GM10248 (cell line): ENCODE measurements around the gene MYL12A.
"Not testable (repeated sequence)": the region's sequence is repeated elsewhere in the genome, so short reads cannot be mapped to it uniquely, and the experiment has no call there.

Experiments
- CTCF ChIA-PET: fragments of 300-600 bp; sonication (Branson Sonifier 250); formaldehyde crosslinking; extraction: SDS; loops from one replicate; lab custom pipeline; 2021; ENCODE audit warnings: antibody characterized with exemption; lab: Yijun Ruan, JAX
- POLR2A ChIA-PET: fragments of 350-650 bp; sonication (Branson Sonifier 250); formaldehyde crosslinking; extraction: SDS; loops from one replicate; lab custom pipeline; 2020; ENCODE audit warnings: antibody characterized with exemption; lab: Yijun Ruan, JAX
- DNase-seq: peaks from one replicate; pipeline ENCODE4 v3.0.0; 2012; ENCODE audit errors: extremely low spot score
- CTCF ChIP-seq: IDR thresholded peaks from 2 replicates; pipeline ENCODE4 v1.5.1; 2012; ENCODE audit warnings: mild to moderate bottlenecking, low read depth; ENCODE audit errors: extremely low read depth, missing control alignments, control extremely low read depth

Gene MYL12A

GRCh38 chr18:3269914-3270299 lies 22.3 kb downstream of the MYL12A start:
- ChIA-PET POLR2A (no interaction called here), CTCF (interaction anchor here (2.4 kb wide), 1 partner anchor 24 kb away, joined by 6 read pairs; no protein-coding TSS in a partner anchor)
- no peak for TF ChIP-seq CTCF
- DNase-seq, result no peak

- ChIA-PET POLR2A (no interaction called here), CTCF (interaction anchor here (1.5 kb wide), 1 partner anchor 10 kb away, joined by 4 read pairs; no protein-coding TSS in a partner anchor)
- TF ChIP-seq CTCF, result no peak
- DNase-seq, result no peak
These were observed 25.4 kb downstream of the MYL12A start for GRCh38 chr18:3273042-3273441.

DNA sequence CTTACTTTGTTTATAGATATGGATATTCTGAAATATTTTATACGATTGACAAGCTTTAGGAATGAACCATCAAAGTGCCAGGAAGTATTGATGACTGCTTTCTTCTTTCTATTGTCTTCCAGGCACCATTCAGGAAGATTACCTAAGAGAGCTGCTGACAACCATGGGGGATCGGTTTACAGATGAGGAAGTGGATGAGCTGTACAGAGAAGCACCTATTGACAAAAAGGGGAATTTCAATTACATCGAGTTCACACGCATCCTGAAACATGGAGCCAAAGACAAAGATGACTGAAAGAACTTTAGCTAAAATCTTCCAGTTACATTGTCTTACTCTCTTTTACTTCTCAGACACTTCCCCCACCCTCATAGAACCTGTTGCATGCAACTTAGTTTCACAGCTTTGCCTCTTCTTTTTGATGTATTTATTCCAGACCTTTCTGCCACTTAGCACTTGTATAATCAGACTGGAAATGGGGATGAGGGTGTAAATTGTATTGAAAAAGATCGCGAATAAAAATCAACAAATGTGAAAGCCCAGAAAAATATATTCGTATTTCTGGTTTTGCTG lies 30.1 kb downstream of the MYL12A start:
- CTCF ChIA-PET, result interaction anchor here (1.3 to 11.3 kb wide), 6 partner anchors 11 to 388 kb away, joined by 3 to 109 read pairs (median 6); no protein-coding TSS in a partner anchor
- POLR2A ChIA-PET, DNase-seq: not testable (repeated sequence)

- peak; percentile 54 for DNase-seq
- CTCF ChIA-PET, result interaction anchor here (1.0 to 11.3 kb wide), 13 partner anchors 11 to 397 kb away, joined by 3 to 138 read pairs (median 6); no protein-coding TSS in a partner anchor
- POLR2A ChIA-PET, result no interaction called here
- TF ChIP-seq CTCF, result no peak
These were observed 31.9 kb downstream of the MYL12A start for GRCh38 chr18:3279201-3280185.

DNA sequence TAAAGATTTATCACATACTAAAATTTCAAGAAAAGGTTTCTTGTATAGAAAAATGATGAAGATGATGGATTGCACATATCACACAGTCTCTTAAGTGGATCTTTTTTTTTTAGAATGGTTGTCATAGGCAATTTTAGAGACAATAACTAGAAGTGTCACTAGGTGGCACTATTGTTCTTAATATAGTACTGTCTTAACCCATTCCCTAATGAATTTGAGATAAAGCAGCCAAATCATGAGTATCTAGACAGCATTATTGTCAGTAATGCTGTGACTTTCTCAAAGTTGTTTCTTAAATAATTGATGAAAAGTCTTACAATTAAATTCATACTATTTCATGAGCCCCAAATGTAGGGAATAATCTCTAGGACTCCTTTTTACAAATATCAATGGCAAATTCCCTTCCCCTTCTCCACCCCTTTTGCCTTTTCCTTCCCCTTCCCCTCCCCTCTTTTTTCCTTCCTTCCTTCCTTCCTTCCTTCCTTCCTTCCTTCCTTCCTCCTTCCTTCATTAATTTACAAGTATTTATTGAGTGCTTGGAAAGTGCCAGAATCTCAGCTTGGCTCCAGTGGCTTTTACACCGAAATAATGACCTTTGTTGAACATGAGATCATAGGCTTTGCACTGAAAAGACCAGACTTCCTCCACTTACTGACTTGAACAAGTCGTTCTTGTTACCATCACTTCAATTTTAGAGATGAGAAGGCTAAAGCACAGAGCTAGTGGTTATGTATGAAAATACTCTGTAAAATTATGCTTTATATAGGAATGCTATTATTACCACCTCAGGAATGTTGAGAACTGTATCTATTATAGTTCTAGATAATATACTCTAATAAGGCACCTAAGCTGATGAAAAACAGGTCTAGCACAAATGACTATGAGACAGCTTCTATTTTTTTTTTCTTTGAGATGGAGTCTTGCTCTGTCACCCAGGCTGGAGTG lies 34.1 kb downstream of the MYL12A start:
- DNase-seq, result peak; percentile 59
- peak; percentile 61 for TF ChIP-seq CTCF
- CTCF ChIA-PET, result interaction anchor here (0.7 to 11.3 kb wide), 21 partner anchors 8 to 718 kb away, joined by 3 to 138 read pairs (median 4); no protein-coding TSS in a partner anchor
- POLR2A ChIA-PET, result no interaction called here

GRCh38 chr18:3283253-3283863 lies 35.8 kb downstream of the MYL12A start:
- POLR2A ChIA-PET, result no interaction called here
- TF ChIP-seq CTCF, result no peak
- CTCF ChIA-PET, result interaction anchor here (1.0 to 11.3 kb wide), 11 partner anchors 10 to 1774 kb away, joined by 3 to 138 read pairs (median 5); no protein-coding TSS in a partner anchor
- DNase-seq, result no peak
